Right lobe of liver (tissue), 4 donors: ENCODE measurements around the gene GPC2.

Experiments
- POLR2A ChIP-seq: fragments of 450-650 bp; IDR thresholded peaks from one replicate; pipeline ENCODE4 v1.6.1; 2017; ENCODE audit warnings: antibody characterized with exemption, mild to moderate bottlenecking
- TF ChIP-seq, protein P1 (sequence below), 4 donors: fragments of 200-600 bp in 3 of 4; fragments of 450-650 bp in 1 of 4; IDR thresholded peaks; one replicate each; pipeline versions ENCODE4 v1.5.1 to v1.8.0; 2016 to 2022; ENCODE audit warnings: antibody characterized with exemption in 4 of 4, mild to moderate bottlenecking in 2 of 4
- donor health status: DM: no; HTN: no; CAD: no.
- donor health status: DM: no; HTN: no; CAD: no.
- donor health status: DM: no; HTN: yes; CAD: no.

- TF ChIP-seq, protein P1, sequence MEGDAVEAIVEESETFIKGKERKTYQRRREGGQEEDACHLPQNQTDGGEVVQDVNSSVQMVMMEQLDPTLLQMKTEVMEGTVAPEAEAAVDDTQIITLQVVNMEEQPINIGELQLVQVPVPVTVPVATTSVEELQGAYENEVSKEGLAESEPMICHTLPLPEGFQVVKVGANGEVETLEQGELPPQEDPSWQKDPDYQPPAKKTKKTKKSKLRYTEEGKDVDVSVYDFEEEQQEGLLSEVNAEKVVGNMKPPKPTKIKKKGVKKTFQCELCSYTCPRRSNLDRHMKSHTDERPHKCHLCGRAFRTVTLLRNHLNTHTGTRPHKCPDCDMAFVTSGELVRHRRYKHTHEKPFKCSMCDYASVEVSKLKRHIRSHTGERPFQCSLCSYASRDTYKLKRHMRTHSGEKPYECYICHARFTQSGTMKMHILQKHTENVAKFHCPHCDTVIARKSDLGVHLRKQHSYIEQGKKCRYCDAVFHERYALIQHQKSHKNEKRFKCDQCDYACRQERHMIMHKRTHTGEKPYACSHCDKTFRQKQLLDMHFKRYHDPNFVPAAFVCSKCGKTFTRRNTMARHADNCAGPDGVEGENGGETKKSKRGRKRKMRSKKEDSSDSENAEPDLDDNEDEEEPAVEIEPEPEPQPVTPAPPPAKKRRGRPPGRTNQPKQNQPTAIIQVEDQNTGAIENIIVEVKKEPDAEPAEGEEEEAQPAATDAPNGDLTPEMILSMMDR (IDR thresholded peaks at IDR 0.05), result no peak
- TF ChIP-seq POLR2A, result no peak
Measured at GRCh38 chr7:100215895-100216294, 38.7 kb upstream of the GPC2 start.
